ENCODE measurements around the gene CARS1.

The CARS1 gene

DNA sequence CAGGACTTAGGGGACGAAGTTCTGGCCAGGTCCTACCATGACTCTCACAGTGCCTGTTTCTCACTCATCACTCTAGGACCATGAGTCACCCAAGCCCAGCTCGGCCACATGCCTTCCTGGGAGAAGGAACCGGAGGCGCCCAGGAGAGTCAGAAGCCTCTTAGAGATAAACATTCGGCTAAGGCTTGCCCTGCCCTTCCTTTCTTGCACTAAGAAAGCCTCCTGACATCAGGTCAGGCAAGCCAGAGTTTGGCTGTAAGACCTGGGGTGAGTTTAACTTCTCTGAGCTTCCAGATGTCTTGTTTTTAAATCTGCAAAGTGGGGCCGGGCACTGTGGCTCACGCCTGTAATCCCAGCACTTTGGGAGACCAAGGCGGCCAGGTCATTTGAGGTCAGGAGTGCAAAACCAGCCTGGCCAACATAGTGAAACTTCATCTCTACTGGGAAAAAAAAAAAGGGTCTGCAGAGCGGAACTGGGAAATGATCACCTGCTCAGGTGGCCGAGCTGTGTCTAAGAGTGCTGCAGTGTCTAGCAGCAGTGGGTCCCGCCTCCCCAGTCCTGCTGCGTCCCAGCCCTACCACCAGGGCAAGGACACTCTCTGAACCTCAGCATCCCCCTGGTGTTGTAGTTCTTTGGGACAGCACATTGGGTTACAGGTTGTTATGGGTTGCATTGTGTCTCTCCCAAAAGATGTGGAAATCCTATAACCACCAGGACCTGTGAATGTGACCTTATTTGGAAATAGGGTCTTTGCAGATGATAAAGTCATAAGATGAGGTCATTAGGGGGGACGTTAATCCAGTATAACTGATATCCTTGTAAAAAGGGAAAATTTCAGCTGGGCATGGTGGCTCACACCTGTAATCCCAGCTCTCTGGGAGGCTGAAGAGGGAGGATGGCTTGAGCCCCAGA, 1.8 kb upstream of the CARS1 start:
- no peak for TF ChIP-seq FOXP2 (optimal IDR thresholded peaks at IDR 0.05; ENCODE audit: borderline replicate concordance, extremely low read depth, extremely low read length, insufficient read depth)
- TF ChIP-seq, protein P1, sequence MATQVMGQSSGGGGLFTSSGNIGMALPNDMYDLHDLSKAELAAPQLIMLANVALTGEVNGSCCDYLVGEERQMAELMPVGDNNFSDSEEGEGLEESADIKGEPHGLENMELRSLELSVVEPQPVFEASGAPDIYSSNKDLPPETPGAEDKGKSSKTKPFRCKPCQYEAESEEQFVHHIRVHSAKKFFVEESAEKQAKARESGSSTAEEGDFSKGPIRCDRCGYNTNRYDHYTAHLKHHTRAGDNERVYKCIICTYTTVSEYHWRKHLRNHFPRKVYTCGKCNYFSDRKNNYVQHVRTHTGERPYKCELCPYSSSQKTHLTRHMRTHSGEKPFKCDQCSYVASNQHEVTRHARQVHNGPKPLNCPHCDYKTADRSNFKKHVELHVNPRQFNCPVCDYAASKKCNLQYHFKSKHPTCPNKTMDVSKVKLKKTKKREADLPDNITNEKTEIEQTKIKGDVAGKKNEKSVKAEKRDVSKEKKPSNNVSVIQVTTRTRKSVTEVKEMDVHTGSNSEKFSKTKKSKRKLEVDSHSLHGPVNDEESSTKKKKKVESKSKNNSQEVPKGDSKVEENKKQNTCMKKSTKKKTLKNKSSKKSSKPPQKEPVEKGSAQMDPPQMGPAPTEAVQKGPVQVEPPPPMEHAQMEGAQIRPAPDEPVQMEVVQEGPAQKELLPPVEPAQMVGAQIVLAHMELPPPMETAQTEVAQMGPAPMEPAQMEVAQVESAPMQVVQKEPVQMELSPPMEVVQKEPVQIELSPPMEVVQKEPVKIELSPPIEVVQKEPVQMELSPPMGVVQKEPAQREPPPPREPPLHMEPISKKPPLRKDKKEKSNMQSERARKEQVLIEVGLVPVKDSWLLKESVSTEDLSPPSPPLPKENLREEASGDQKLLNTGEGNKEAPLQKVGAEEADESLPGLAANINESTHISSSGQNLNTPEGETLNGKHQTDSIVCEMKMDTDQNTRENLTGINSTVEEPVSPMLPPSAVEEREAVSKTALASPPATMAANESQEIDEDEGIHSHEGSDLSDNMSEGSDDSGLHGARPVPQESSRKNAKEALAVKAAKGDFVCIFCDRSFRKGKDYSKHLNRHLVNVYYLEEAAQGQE (IDR thresholded peaks at IDR 0.05; ENCODE audit: insufficient read depth in 1 of 2, low read depth in 2 of 2, low read length in 2 of 2), result no peak
- no peak for TF ChIP-seq TAF1 (IDR thresholded peaks at IDR 0.05; ENCODE audit: borderline replicate concordance, insufficient read depth, low read length)
- no peak for TF ChIP-seq SIN3A (IDR thresholded peaks at IDR 0.05; ENCODE audit: borderline replicate concordance, insufficient read depth, low read length)

DNA sequence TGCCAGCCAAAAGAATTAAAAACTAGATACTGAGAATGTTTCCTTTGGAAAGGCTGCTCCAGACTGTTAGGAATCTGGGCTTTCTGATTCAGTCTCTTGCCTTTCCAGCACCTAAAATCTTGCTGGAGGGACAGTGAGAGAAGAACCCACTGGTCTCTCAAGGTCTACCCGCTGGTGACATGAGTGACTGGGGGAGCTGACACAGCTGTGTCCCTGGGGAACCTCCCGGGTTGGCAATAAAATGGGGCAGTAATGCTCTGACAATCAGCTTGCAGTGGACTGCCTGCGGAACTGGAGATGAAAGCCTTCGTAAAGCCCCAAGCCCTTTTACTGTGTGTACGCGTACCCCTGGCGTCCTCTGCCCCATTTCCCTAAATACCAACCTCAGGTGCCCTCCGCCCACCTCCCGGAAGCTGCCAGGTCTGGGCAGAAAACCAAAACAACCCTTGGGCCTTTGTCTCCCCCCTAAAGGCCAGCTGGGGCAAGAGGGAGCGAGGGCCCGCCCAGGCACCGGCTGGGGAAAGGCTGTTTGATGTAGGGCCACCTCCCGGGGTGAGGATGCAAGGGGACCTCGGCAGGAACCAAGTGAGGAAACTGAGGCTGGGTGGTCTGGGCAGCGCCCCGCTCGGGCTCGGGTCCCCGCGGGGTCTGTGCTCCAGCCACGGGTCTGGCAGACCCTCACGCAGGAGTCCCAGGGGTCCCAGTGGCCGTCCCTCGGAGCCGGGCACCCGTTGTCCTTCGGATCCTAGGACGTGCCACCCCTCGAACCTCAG, 741 bp downstream of the CARS1 start:
- TF ChIP-seq, protein P1 (IDR thresholded peaks at IDR 0.05; ENCODE audit: insufficient read depth in 1 of 2, low read depth in 2 of 2, low read length in 2 of 2), result no peak
- TF ChIP-seq FOXP2 (optimal IDR thresholded peaks at IDR 0.05; ENCODE audit: borderline replicate concordance, extremely low read depth, extremely low read length, insufficient read depth) (no peak), SIN3A (IDR thresholded peaks at IDR 0.05; ENCODE audit: borderline replicate concordance, insufficient read depth, low read length) (no peak), TAF1 (IDR thresholded peaks at IDR 0.05; ENCODE audit: borderline replicate concordance, insufficient read depth, low read length) (no peak), POLR2AphosphoS5 (IDR thresholded peaks at IDR 0.05; ENCODE audit: low read depth, low read length) (no peak)

DNA sequence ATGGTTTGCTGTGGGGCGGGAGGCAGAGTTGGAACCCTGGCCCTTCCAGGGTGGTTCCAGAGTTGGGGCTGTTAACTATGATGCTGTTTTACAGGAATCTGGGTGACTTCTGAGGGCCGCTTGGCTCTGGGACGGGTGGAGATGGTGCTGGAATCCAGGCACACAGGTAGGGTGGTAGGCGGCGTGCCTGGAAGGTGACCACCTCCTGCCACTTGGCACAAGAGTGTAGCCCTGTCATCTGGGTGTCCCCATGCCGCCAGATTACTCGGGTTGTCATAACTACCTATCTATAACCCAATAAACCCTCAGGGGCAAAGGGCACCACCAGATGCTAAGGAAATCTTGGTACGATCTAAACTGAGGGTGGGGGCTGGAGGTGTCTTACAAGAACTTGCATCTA, 1.3 kb downstream of the CARS1 start:
- TF ChIP-seq FOXP2 (optimal IDR thresholded peaks at IDR 0.05; ENCODE audit: borderline replicate concordance, extremely low read depth, extremely low read length, insufficient read depth) (no peak), POLR2AphosphoS5 (IDR thresholded peaks at IDR 0.05; ENCODE audit: low read depth, low read length) (no peak)
- TF ChIP-seq, protein P1 (IDR thresholded peaks at IDR 0.05; ENCODE audit: insufficient read depth in 1 of 2, low read depth in 2 of 2, low read length in 2 of 2), result no peak

DNA sequence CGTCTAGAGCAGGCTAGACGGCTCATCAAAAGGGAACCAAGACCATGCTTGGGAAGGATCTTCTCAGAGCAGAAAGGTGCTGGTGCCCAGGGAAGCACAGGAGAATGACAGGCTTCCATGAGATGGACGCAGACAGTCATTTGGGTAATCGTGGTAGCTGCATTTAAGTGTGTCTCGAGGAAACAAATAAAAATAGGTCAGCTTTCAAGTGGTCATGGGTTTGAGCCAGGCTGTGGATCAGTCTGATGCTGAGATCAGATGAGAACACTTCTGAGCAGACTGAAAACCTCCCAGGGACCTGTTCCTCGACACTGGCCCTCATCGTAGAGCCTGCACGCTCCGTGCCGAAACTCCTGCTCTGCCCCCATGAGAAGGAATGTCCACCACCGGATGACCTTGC, 4.7 kb downstream of the CARS1 start:
- TF ChIP-seq FOXP2 (optimal IDR thresholded peaks at IDR 0.05; ENCODE audit: borderline replicate concordance, extremely low read depth, extremely low read length, insufficient read depth) (no peak), POLR2AphosphoS5 (IDR thresholded peaks at IDR 0.05; ENCODE audit: low read depth, low read length) (no peak), SIN3A (IDR thresholded peaks at IDR 0.05; ENCODE audit: borderline replicate concordance, insufficient read depth, low read length) (no peak), TAF1 (IDR thresholded peaks at IDR 0.05; ENCODE audit: borderline replicate concordance, insufficient read depth, low read length) (no peak)
- TF ChIP-seq, protein P1 (IDR thresholded peaks at IDR 0.05; ENCODE audit: insufficient read depth in 1 of 2, low read depth in 2 of 2, low read length in 2 of 2), result no peak
